ENCODE data around the gene SLC7A6.
A peak's percentile ranks its signal among the peaks of the same experiment; 100 is the strongest.

- TF ChIP-seq, protein P1, sequence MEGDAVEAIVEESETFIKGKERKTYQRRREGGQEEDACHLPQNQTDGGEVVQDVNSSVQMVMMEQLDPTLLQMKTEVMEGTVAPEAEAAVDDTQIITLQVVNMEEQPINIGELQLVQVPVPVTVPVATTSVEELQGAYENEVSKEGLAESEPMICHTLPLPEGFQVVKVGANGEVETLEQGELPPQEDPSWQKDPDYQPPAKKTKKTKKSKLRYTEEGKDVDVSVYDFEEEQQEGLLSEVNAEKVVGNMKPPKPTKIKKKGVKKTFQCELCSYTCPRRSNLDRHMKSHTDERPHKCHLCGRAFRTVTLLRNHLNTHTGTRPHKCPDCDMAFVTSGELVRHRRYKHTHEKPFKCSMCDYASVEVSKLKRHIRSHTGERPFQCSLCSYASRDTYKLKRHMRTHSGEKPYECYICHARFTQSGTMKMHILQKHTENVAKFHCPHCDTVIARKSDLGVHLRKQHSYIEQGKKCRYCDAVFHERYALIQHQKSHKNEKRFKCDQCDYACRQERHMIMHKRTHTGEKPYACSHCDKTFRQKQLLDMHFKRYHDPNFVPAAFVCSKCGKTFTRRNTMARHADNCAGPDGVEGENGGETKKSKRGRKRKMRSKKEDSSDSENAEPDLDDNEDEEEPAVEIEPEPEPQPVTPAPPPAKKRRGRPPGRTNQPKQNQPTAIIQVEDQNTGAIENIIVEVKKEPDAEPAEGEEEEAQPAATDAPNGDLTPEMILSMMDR (IDR thresholded peaks at IDR 0.05 in 2 of 3, conservative IDR thresholded peaks at IDR 0.05 in 1 of 3; ENCODE audit: borderline replicate concordance in 1 of 3, insufficient read depth in 1 of 3, low read depth in 2 of 3, low read length in 2 of 3) = peak; percentile 67 to 76 (median 71)
- peak; percentile 82 for TF ChIP-seq POLR2A (IDR thresholded peaks at IDR 0.05; ENCODE audit: borderline replicate concordance, extremely low read depth, insufficient read depth, insufficient read length)
- no peak for TF ChIP-seq EZH2 (IDR thresholded peaks at IDR 0.05)
- peak; percentile 67 for TF ChIP-seq EGR1 (IDR thresholded peaks at IDR 0.05; ENCODE audit: low read depth)
- peak; percentile 68 for TF ChIP-seq MAX (IDR thresholded peaks at IDR 0.05)
- TF ChIP-seq, protein P2, sequence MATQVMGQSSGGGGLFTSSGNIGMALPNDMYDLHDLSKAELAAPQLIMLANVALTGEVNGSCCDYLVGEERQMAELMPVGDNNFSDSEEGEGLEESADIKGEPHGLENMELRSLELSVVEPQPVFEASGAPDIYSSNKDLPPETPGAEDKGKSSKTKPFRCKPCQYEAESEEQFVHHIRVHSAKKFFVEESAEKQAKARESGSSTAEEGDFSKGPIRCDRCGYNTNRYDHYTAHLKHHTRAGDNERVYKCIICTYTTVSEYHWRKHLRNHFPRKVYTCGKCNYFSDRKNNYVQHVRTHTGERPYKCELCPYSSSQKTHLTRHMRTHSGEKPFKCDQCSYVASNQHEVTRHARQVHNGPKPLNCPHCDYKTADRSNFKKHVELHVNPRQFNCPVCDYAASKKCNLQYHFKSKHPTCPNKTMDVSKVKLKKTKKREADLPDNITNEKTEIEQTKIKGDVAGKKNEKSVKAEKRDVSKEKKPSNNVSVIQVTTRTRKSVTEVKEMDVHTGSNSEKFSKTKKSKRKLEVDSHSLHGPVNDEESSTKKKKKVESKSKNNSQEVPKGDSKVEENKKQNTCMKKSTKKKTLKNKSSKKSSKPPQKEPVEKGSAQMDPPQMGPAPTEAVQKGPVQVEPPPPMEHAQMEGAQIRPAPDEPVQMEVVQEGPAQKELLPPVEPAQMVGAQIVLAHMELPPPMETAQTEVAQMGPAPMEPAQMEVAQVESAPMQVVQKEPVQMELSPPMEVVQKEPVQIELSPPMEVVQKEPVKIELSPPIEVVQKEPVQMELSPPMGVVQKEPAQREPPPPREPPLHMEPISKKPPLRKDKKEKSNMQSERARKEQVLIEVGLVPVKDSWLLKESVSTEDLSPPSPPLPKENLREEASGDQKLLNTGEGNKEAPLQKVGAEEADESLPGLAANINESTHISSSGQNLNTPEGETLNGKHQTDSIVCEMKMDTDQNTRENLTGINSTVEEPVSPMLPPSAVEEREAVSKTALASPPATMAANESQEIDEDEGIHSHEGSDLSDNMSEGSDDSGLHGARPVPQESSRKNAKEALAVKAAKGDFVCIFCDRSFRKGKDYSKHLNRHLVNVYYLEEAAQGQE (IDR thresholded peaks at IDR 0.05; ENCODE audit: low read depth) = no peak
- TF ChIP-seq ZFX (IDR thresholded peaks at IDR 0.05) = peak; percentile 84
- TF ChIP-seq, protein P3, sequence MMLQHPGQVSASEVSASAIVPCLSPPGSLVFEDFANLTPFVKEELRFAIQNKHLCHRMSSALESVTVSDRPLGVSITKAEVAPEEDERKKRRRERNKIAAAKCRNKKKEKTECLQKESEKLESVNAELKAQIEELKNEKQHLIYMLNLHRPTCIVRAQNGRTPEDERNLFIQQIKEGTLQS (IDR thresholded peaks at IDR 0.05) = no peak
- no peak for TF ChIP-seq ZNF274 (IDR thresholded peaks at IDR 0.05; ENCODE audit: low read depth, low read length)
- TF ChIP-seq, protein P4, sequence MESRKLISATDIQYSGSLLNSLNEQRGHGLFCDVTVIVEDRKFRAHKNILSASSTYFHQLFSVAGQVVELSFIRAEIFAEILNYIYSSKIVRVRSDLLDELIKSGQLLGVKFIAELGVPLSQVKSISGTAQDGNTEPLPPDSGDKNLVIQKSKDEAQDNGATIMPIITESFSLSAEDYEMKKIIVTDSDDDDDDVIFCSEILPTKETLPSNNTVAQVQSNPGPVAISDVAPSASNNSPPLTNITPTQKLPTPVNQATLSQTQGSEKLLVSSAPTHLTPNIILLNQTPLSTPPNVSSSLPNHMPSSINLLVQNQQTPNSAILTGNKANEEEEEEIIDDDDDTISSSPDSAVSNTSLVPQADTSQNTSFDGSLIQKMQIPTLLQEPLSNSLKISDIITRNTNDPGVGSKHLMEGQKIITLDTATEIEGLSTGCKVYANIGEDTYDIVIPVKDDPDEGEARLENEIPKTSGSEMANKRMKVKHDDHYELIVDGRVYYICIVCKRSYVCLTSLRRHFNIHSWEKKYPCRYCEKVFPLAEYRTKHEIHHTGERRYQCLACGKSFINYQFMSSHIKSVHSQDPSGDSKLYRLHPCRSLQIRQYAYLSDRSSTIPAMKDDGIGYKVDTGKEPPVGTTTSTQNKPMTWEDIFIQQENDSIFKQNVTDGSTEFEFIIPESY (IDR thresholded peaks at IDR 0.05; ENCODE audit: extremely low read depth, insufficient replicate concordance, low read length) = no peak
Measured at GRCh38 chr16:68264128-68265077, at the start of gene SLC7A6.

All from HCT116 (cell line).